Right lung (tissue), 10 donors: ENCODE measurements around the gene MAST4. TPM values are rescaled to one million over a fixed set of nuclear protein-coding genes. Genes with fewer than 3 reads are reported as not detected.
A peak's percentile ranks its signal among the peaks of the same experiment; 100 is the strongest.

ENCODE experiments used
- DNase-seq, 2 donors: peaks; one replicate each; pipeline ENCODE4 v3.0.0-alpha.2; 2013
- long read RNA-seq, 8 donors: transcript quantifications; one replicate each; lab custom pipeline, GENCODE V29; 2026
- polyA plus RNA-seq, 5 donors: library from polyadenylated mRNA; unstranded; fragments of 120-200 nt; gene quantifications; one replicate each; pipeline versions ENCODE4 v1.2.1 to v1.2.3, GENCODE V29; 2013; ENCODE audit warnings: inconsistent platforms in 1 of 5, low replicate concordance in 1 of 5; ENCODE audit not compliant: insufficient read length in 5 of 5, insufficient read depth in 1 of 5

The MAST4 gene
- polyA plus RNA-seq, result 10 to 100 TPM; 33.7 to 51.2 (median 47.5) TPM
- long read RNA-seq, donor 1, partial matches to known transcripts, result 23 of 27 reads
- long read RNA-seq, donor 1, other reads (novel, unspliced or antisense), result 0 of 27 reads
- long read RNA-seq, donor 2, partial matches to known transcripts, result 0 of 1 reads
- long read RNA-seq, donor 2, other reads (novel, unspliced or antisense), result 0 of 1 reads
- long read RNA-seq, donor 3, full-length matches to known transcripts, result 4 of 10 reads
- long read RNA-seq, donor 3, partial matches to known transcripts, result 6 of 10 reads
- long read RNA-seq, donor 3, other reads (novel, unspliced or antisense), result 0 of 10 reads
- long read RNA-seq, donor 4, partial matches to known transcripts, result 5 of 6 reads
- long read RNA-seq, donor 4, other reads (novel, unspliced or antisense), result 0 of 6 reads
- long read RNA-seq, donor 5, full-length matches to known transcripts, result 5 of 61 reads
- long read RNA-seq, donor 5, partial matches to known transcripts, result 56 of 61 reads
- long read RNA-seq, donor 5, other reads (novel, unspliced or antisense), result 0 of 61 reads
- long read RNA-seq, donor 6, partial matches to known transcripts, result 14 of 18 reads
- long read RNA-seq, donor 6, other reads (novel, unspliced or antisense), result 0 of 18 reads
- long read RNA-seq, donor 7, partial matches to known transcripts, result 8 of 9 reads
- long read RNA-seq, donor 7, other reads (novel, unspliced or antisense), result 0 of 9 reads
- long read RNA-seq, donor 8, result 0 reads

DNA sequence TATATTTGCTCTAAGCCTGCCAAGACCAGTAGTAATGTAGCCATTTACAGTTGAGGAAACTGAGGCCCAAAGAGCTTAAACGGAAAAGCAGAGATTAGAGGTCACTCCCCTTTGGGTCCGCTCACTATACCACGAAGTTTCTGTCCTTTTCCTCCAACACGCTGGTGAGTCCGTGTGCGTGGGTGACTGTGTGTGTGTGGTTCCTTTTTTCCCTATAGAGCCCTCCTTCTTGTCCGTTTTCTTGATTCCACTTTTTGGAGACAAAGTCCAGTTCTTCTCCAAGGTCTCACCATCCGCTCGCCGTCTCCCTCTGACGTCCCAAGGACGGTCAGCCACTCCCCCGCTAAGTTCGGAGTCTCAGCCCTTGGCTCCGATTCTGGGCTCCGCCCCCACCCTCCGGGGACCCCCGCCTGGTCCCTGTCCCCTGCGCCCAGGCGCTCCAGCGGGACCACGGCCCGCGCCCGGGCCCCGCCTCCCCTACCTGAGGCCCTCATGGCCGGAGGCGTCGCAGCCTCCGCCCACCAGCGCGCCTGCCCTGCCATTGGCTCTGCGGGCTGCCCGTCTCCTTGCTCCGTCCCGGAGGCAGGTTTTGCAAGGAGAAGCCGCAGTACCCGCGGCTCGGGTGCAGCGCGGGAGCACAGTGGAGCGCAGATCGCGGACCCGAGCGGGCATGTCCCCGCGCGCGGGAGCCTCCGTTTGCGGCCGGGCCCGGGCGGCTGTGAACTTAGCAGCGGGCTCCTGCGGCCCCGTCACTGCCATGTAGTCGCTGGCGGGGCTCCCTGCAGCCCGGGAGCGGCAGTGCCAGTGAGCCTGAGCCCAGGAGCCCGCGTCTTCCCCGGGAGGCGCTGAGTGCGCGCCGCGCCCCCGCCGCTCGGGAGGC lies at the start of gene MAST4:
TSS of gene MAST4 (plus strand) at position 638 of the 880 bp plus-strand sequence. CDS start 263 bp downstream, outside the sequence.
- peak; percentile 94 to 95 for DNase-seq

GRCh38 chr5:66546541-66546940 lies 49.7 kb upstream of the MAST4 start:
- DNase-seq, result no peak

- no peak for DNase-seq
Measured at GRCh38 chr5:66551338-66551737, 44.9 kb upstream of the MAST4 start.

DNA sequence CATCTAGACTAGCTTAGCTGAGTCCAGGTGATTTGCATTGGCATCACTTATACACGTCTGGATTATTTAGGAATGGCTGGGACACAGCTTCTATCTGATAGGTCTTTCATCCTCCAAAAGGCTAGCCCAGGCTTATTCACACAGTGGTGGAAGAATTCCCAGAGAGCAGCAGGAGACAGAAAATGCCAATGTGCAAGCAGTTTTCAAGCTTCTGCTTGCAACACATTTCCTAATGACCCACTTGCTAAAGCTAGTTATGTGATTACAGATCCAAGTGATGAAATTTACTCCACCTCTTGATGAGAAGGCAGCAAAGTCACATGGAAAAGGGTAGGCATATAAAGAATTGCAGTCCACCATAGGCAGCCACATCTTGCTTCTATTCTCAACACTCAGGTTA lies 44.2 kb upstream of the MAST4 start:
- no peak for DNase-seq

DNA sequence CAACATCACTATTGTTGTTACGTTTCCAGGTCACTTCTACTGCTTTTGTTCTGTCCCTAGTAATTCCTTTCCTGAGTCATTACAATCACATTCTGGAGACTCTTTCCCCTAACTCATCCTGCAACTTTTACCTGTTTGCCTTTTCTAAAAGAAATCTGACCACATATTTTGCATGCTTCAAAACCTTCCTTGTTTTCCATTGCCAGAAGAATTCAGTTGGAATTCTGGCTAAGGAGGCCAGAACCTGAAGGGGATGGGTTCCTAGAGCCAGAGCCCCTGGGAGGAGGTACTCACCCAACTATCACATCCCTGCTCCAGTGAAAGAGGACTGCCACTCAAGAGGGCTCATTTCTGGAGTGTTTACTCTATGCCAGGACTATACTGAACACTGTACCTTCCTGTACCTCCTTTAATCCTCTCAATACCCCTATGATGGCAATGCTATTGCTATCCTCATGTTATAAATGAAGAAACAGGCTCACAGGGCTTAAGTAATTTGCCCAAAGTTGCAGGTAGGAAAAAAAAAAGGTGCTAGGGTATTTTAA lies 42.8 kb upstream of the MAST4 start:
- no peak for DNase-seq

DNA sequence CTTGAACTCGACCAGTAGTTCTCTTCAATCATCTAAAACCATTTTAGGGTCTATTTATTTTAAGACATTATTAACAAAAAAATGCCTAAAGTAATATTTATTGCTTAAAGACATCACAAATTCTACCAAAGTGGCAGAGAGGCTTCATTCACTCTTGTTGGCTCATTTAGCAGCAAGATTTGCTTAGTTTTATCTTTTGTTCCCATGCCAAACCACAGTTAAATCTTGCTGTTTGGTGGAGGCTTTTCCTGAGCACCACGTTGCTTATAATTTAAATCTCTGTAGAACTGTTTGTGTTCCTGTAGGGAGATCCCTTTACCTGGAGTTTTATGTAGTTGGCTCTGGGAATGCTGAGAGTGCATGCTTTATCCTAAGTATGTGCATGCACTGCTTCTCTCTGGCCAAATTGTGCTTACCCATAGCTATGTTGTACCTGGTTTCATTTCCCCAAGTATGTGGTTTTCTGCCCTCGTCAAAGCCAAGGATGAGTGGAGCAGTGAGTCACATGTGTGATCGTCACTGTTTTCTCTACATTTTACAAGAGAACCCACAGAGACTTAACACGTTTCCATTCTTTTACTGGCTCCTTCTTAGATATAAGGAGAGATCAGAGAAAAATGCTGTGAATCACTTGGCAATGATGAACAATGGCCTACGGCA lies 42.1 kb upstream of the MAST4 start:
- no peak for DNase-seq

- no peak for DNase-seq
Measured at GRCh38 chr5:66554884-66555283, 41.3 kb upstream of the MAST4 start.

- no peak for DNase-seq
Measured at GRCh38 chr5:66558560-66558959, 37.6 kb upstream of the MAST4 start.

DNA sequence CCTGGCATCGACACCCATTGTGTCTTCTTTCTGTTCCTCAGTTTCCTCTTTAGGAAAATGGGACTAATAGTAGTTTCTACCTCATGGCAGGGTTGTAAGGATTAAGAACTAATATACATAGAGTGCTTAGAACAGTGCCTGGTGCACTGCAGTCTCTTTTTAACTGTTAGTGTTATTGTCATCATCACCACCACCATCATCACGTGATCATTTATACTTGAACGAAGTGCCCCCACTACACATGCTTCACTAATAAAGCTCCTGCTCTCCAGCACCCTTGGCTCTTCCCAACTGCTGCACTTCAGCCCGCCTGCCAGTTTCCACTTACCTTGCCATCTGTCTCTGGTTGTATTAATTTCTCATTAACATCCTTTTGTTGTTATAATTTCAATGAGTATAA lies 35.8 kb upstream of the MAST4 start:
- DNase-seq, result no peak

- no peak for DNase-seq
Measured at GRCh38 chr5:66561256-66561990, 34.8 kb upstream of the MAST4 start.

DNA sequence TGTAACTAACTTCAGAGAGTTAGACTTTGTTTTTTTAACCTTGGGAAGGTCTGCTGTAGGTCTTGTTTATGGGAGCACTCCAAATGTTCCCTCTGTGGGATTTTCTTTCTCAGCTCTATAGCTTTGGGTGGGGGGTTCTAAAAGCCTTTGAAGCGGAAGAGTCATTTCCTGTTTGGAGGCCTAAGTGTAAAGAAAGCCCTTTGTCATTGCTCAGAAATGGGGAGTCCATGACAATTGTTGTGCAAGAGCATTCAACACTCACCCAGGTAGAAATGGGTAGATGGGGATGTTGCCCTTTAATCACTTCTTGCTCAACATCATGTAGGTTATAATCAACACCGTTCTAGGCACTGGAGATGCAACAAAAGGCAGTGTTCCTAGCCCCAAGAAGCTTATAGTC lies 30.3 kb upstream of the MAST4 start:
- no peak for DNase-seq

- no peak for DNase-seq
Measured at GRCh38 chr5:66567474-66567873, 28.7 kb upstream of the MAST4 start.

DNA sequence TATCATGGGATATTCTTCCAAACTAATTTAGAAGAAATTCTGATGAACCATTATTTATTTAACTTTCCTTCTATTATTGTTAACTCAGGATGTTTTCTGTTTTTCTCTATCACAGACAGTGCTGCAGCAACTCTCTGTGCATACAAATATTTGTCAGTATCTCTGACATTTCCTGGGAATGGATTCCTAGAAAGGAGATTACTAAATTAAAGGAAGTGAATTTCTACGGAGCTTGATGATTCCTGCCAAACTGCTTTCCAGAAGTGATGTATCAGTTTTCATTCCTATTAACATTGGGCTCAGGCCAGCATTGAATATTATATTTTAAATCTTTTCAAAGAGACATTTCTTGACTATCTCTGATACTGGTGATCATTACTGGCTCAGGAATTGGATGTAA lies 26.0 kb upstream of the MAST4 start:
- DNase-seq, result no peak

GRCh38 chr5:66573733-66574132 lies 22.5 kb upstream of the MAST4 start:
- DNase-seq, result peak in 1 of 2 donors; percentile 41

- DNase-seq, result no peak
Measured at GRCh38 chr5:66582499-66583165, 13.6 kb upstream of the MAST4 start.

DNA sequence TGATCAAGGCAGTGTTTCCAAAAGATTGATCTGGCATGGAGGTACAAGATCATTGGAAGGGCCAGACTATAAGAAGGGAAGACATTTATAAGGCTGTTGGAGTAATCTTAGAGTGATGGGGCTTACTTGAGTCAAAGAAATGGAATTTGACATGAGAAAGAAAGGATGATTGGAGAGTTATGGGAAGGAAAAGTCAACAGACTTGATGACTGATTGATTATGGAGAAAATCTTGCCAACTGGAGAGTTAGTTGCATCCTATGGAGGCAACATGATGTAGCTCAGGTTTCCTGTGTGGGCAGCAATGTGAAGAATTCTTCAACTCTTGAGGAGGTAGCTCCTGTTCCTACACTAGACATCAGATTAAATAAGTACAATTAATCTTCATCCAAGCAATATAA lies 10.9 kb upstream of the MAST4 start:
- no peak for DNase-seq

- no peak for DNase-seq
Measured at GRCh38 chr5:66587771-66588170, 8.4 kb upstream of the MAST4 start.

DNA sequence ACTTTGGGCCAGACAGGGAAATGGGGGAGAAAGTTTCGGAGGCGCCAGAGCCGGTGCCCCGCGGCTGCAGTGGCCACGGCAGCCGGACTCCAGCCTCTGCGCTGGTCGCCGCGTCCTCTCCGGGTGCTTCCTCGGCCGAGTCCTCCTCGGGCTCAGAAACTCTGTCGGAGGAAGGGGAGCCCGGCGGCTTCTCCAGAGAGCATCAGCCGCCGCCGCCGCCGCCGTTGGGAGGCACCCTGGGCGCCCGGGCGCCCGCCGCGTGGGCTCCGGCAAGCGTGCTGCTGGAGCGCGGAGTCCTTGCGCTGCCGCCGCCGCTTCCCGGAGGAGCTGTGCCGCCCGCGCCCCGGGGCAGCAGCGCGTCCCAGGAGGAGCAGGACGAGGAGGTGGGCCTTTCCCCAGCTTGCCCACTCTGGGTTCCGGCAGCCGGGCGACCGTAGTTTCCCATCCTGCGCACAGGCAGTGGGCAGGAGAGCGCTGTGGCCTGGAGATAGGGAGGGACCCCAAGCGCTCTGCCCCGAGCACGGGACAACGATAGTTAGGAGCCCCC lies 516 bp downstream of the MAST4 start:
- DNase-seq, result no peak

DNA sequence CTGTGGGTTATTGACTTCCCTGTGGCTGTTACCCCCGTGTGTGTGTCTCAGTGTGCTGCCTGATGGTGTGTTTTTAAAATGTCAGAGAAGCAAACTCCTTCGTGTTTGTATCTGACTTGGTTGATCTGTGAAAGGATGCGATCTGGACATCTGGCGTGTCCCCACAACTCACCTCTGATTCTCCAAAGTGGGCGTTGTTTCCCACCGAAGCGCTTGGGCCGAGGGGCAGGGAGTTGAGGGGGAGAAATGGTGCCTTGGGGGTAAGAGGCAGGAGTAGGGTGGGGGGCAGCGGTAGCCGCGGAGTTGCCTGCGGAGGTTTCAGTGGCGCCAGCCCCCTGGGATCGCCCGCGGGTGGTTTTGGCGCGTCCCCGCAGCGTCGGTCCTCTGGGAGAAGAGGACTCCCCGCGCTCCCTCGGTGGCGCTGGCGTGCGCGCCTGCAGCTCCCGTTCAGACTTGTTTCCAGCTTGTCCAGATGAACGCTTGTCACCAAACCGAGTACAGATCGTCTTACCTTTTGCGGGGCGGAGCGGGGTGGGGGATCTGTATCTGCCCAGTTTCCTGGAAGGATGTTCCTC lies 1.1 kb downstream of the MAST4 start:
- peak; percentile 62 to 65 for DNase-seq
